ENCODE data around the gene ZNF518B. TPM values are rescaled to one million over a fixed set of nuclear protein-coding genes. Genes with fewer than 3 reads are reported as not detected.
"Not testable (repeated sequence)": the region's sequence is repeated elsewhere in the genome, so short reads cannot be mapped to it uniquely, and the experiment has no call there.

ZNF518B gene
- total and polyA plus RNA-seq, 8 donors, result 0.99 to 9.9 (median 2.4) TPM

DNA sequence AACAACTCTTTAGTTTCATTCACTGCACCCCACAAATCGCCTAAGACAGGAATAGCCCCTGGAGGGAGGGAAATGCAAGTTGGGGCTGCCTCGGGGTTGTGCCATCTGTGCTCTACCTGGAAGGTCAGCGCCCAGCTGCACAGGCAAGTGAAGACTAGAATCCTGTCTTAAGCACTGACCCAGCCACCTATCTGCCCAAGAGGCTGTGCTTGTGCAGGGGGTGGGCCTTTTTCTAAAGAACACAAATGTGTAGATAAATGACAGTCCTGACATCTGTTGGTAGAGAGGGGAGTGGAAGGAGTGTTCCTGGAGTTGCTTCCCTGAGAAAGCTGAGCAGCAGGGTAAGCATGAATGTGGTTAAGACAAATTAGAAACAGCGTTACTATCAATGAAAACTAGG, 15.7 kb downstream of the ZNF518B start:
- intact Hi-C loops (cut with DNase I), result no loop called here
- ATAC-seq (no peak), DNase-seq (no peak), FAIRE-seq (no peak)
- H3K27ac ChIP-seq, result no peak overlapping the region
- H3K4me1 ChIP-seq, result no peaks in the 10 kb centered on the region
- TF ChIP-seq, protein P1, sequence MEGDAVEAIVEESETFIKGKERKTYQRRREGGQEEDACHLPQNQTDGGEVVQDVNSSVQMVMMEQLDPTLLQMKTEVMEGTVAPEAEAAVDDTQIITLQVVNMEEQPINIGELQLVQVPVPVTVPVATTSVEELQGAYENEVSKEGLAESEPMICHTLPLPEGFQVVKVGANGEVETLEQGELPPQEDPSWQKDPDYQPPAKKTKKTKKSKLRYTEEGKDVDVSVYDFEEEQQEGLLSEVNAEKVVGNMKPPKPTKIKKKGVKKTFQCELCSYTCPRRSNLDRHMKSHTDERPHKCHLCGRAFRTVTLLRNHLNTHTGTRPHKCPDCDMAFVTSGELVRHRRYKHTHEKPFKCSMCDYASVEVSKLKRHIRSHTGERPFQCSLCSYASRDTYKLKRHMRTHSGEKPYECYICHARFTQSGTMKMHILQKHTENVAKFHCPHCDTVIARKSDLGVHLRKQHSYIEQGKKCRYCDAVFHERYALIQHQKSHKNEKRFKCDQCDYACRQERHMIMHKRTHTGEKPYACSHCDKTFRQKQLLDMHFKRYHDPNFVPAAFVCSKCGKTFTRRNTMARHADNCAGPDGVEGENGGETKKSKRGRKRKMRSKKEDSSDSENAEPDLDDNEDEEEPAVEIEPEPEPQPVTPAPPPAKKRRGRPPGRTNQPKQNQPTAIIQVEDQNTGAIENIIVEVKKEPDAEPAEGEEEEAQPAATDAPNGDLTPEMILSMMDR (IDR thresholded peaks at IDR 0.05), result no peak
- H3K27me3 ChIP-seq, result no peaks in the 10 kb centered on the region
- no peak overlapping the region for H3K4me3 ChIP-seq
- 82 to 83% methylated on average over 4 of the region's 4 CpGs for WGBS, 2 donors
- peaks cover 0 to 7% (median 0%) of the 10 kb centered on the region in 3 donors for H3K36me3 ChIP-seq
- peaks cover 0 to 5% (median 0%) of the 10 kb centered on the region in 4 donors for H3K9me3 ChIP-seq

DNA sequence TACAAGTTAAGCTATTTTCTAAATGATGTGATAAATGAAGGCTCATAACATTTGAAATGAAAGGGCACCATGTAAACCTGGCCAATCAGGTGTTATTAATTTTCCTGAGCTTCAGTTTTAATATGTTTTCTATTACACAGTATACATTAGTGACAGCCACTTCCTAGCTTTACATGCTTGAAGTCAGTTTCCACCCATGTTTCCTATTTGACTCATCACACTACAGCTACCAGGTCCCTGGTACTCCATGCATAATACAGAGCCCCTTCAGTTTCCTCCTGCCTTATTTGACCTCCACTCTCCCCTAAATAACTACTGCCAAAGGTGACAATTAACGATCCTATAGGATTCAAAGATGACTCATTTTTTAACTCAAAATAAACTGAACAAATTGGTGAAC, 18.3 kb downstream of the ZNF518B start:
- Histone ChIP-seq H3K27ac (no peak overlapping the region), H3K4me1 (no peaks in the 10 kb centered on the region), H3K4me3 (no peak overlapping the region), H3K27me3 (no peaks in the 10 kb centered on the region), H3K9me3 (peaks cover 0 to 5% (median 0%) of the 10 kb centered on the region in 4 donors), H3K36me3 (no peaks in the 10 kb centered on the region)
- intact Hi-C loops (cut with DNase I), result no loop called here
- ATAC-seq, result no peak
- WGBS, 2 donors, result 63 to 80% methylated on average over 1 of the region's 1 CpG
- no peak for FAIRE-seq
- TF ChIP-seq, protein P1 (IDR thresholded peaks at IDR 0.05), result no peak
- DNase-seq, result no peak

DNA sequence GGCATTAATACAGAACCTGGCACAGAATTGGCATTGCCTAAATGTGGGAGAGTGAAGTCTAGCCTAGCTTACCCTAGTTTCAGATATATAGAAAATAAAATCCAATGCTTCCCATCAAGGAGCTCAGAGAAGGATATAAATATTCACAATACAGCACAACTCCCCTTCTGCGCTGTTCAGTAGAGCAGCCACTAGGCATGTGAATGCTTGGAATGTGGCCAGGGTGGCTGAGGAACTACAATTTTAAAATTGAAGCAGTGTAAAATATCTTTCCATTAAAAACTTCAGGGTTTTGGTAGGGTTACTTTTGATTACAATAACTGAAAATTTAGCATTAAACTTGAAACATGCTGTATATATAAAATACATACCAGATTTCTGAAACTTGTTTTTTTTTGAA, 19.5 kb downstream of the ZNF518B start:
- intact Hi-C loops (cut with DNase I), result no loop called here
- DNase-seq, result no peak
- Histone ChIP-seq H3K36me3 (no peaks in the 10 kb centered on the region), H3K9me3 (peaks cover 0 to under 1% (median 0%) of the 10 kb centered on the region in 4 donors), H3K4me1 (no peaks in the 10 kb centered on the region), H3K27ac (no peak overlapping the region), H3K4me3 (no peak overlapping the region), H3K27me3 (no peaks in the 10 kb centered on the region)
- no peak for ATAC-seq
- TF ChIP-seq, protein P1 (IDR thresholded peaks at IDR 0.05), result no peak
- no peak for FAIRE-seq
- WGBS, 2 donors, result 95 to 100% methylated on average over 1 of the region's 1 CpG

GRCh38 chr4:10427680-10428079, 29.5 kb downstream of the ZNF518B start:
- DNase-seq; H3K4me3 ChIP-seq; H3K27ac ChIP-seq; FAIRE-seq; H3K27me3 ChIP-seq; intact Hi-C loops (cut with DNase I); H3K4me1 ChIP-seq; ATAC-seq; H3K36me3 ChIP-seq; H3K9me3 ChIP-seq: not testable (repeated sequence)
- WGBS, 2 donors, result 59 to 70% methylated on average over 8 of the region's 8 CpGs

- FAIRE-seq, result no peak
Measured at GRCh38 chr4:10421344-10422055, 35.7 kb downstream of the ZNF518B start.

More at GRCh38 chr4:10421344-10422055, 35.7 kb downstream of the ZNF518B start:
- TF ChIP-seq, protein P1 (IDR thresholded peaks at IDR 0.05), result no peak
- Histone ChIP-seq H3K27me3 (no peaks in the 10 kb centered on the region), H3K4me1 (no peaks in the 10 kb centered on the region), H3K9me3 (no peaks in the 10 kb centered on the region), H3K36me3 (no peaks in the 10 kb centered on the region), H3K27ac (no peak overlapping the region), H3K4me3 (no peak overlapping the region)
- 36 to 50% methylated on average over 3 of the region's 3 CpGs for WGBS, 2 donors
- no peak for DNase-seq
- ATAC-seq, result no peak
- intact Hi-C loops (cut with DNase I), result no loop called here

Measured in pancreas (tissue), 10 donors.